Activated CD8-positive, alpha-beta T cell treated with anti-CD3 and anti-CD28 coated beads, Interleukin-2, amount 10 ng/mL, durations not matched to agents 7 days and 5 days (primary cell): ENCODE measurements around the gene CDC42EP1. TPM values are rescaled to one million over a fixed set of nuclear protein-coding genes. Genes with fewer than 3 reads are reported as not detected.
A peak's percentile ranks its signal among the peaks of the same experiment; 100 is the strongest.
"Not testable (repeated sequence)": the region's sequence is repeated elsewhere in the genome, so short reads cannot be mapped to it uniquely, and the experiment has no call there.

Source experiments
- ATAC-seq: fragments of 150-1000 bp; cut with Tn5 transposase; one replicate; pipeline ENCODE4 v1.10.0; 2021; ENCODE audit warnings: moderate library complexity
- CTCF ChIA-PET: fragments of 350-600 bp; sonication (Branson Sonifier 250); formaldehyde crosslinking; loops from one replicate; lab custom pipeline; 2021; ENCODE audit warnings: antibody characterized with exemption; lab: Charles Lee
- POLR2A ChIA-PET: fragments of 350-600 bp; sonication (Branson Sonifier 250); formaldehyde crosslinking; loops from one replicate; lab custom pipeline; 2021; ENCODE audit warnings: antibody characterized with exemption; lab: Charles Lee
- DNase-seq: peaks from one replicate; pipeline ENCODE4 v3.0.0-alpha.2; 2020
- H3K27ac Mint-ChIP-seq: one replicate; pipeline ENCODE4 v1.8.0; 2021; ENCODE audit warnings: mild to moderate bottlenecking, mixed read lengths
- H3K27me3 Mint-ChIP-seq: one replicate; pipeline ENCODE4 v1.8.0; 2021; ENCODE audit warnings: low read depth, mixed read lengths
- H3K36me3 Mint-ChIP-seq: one replicate; pipeline ENCODE4 v1.8.0; 2021; ENCODE audit warnings: low read depth, mixed read lengths
- H3K4me1 Mint-ChIP-seq: one replicate; pipeline ENCODE4 v1.8.0; 2021; ENCODE audit warnings: low read depth, mixed read lengths
- H3K4me3 Mint-ChIP-seq: one replicate; pipeline ENCODE4 v1.8.0; 2021; ENCODE audit warnings: mild to moderate bottlenecking, mixed read lengths
- H3K9me3 Mint-ChIP-seq: one replicate; pipeline ENCODE4 v1.8.0; 2022; ENCODE audit warnings: mixed read lengths; ENCODE audit not compliant: insufficient read depth
- total RNA-seq, 2 experiments: library from RNA; stranded (reverse); gene quantifications; one replicate each; pipeline ENCODE4 v1.2.3, GENCODE V29; 2021

CDC42EP1 gene
- total RNA-seq, 2 experiments from 2014 or later, result 0.13 to 0.21 TPM

DNA sequence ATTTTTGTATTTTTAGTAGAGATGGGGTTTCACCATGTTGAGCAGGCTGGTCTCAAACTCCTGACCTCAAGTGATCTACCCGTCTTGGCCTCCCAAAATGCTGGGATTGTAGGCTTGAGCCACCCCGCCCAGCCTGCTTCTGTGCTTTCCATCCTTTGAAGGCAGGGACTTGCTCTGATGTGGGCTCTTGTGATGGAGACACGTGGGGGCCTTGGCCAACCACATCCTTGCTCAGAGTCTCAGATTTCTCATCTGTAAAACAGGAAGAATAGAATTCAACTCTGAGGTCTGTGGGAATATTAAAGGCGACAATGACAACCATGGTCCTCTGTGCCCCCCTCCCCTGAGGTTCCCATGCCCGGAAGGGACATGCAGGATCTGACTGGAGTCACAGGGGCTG is 44.6 kb downstream of the CDC42EP1 start:
- DNase-seq, result peak; percentile 83
- peaks cover 50% of the 10 kb centered on the region for H3K4me1 Mint-ChIP-seq
- no peaks in the 10 kb centered on the region for H3K9me3 Mint-ChIP-seq
- peak overlapping the region; percentile 45 for H3K4me3 Mint-ChIP-seq
- H3K27me3 Mint-ChIP-seq, result peaks cover 18% of the 10 kb centered on the region
- peak; percentile 37 for ATAC-seq
- CTCF ChIA-PET, result interaction anchor here (0.9 to 10.4 kb wide), 5 partner anchors 14 to 76 kb away, joined by 3 to 126 read pairs (median 12); no protein-coding TSS in a partner anchor
- H3K36me3 Mint-ChIP-seq, result peaks cover 2% of the 10 kb centered on the region
- H3K27ac Mint-ChIP-seq, result peak overlapping the region; percentile 49
- POLR2A ChIA-PET, result no interaction called here

- peak overlapping the region; percentile 92 for H3K27ac Mint-ChIP-seq
- peak overlapping the region; percentile 61 for H3K4me3 Mint-ChIP-seq
- CTCF ChIA-PET, result interaction anchor here (0.6 to 10.4 kb wide), 39 partner anchors 8 to 328 kb away, joined by 3 to 126 read pairs (median 4); partner anchors contain the start of genes ANKRD54, GCAT, LGALS1 and LGALS2
- POLR2A ChIA-PET, result interaction anchor here (0.6 to 2.4 kb wide), 19 partner anchors 10 to 242 kb away, joined by 3 to 23 read pairs (median 4); partner anchors contain the start of genes EIF3L, MFNG, NOL12 and PDXP
- peak; percentile 30 for ATAC-seq
- DNase-seq, result peak; percentile 92
- H3K4me1 Mint-ChIP-seq, result peaks cover 67% of the 10 kb centered on the region
- H3K9me3 Mint-ChIP-seq, result no peaks in the 10 kb centered on the region
- peaks cover 11% of the 10 kb centered on the region for H3K27me3 Mint-ChIP-seq
- H3K36me3 Mint-ChIP-seq, result peaks cover 2% of the 10 kb centered on the region
Observed at GRCh38 chr22:37607010-37607934, 47.0 kb downstream of the CDC42EP1 start.

DNA sequence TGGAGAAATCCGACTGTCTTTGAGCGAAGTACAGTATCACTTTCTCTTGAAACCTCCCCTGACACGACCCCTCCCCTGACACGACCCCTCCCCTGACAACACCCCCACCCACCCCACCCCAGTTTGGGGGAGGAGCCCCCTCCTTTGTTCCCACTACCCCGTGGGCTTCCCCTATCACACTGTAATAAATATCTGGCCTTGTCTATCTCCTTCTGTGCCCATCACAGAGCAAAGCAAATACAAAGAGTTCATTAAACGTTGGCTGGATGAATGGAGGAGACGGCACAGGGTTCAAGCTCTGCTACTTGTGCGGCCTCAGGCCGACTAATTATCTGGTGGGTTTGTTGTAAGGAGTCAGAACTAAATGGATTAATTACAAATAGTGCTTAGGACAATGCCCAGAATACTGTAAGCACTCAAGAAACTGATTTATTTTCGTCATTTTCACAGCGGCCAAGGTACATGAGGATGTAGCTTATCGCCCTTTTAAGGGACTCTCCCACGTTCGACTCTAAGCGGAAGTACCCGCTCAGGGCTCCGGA is 47.7 kb downstream of the CDC42EP1 start:
- H3K27ac Mint-ChIP-seq, result peak overlapping the region; percentile 92
- peaks cover 2% of the 10 kb centered on the region for H3K36me3 Mint-ChIP-seq
- no peaks in the 10 kb centered on the region for H3K9me3 Mint-ChIP-seq
- H3K27me3 Mint-ChIP-seq, result peaks cover 4% of the 10 kb centered on the region
- H3K4me3 Mint-ChIP-seq, result peak overlapping the region; percentile 78
- ATAC-seq (peak; percentile 1), DNase-seq (no peak)
- ChIA-PET CTCF (interaction anchor here (0.6 to 10.4 kb wide), 31 partner anchors 9 to 458 kb away, joined by 3 to 126 read pairs (median 6); partner anchors contain the start of genes ANKRD54, GCAT, IL2RB and LGALS1), POLR2A (interaction anchor here (0.6 to 2.4 kb wide), 15 partner anchors 10 to 241 kb away, joined by 3 to 23 read pairs (median 4); partner anchors contain the start of genes EIF3L, MFNG, NOL12 and PDXP)
- peaks cover 67% of the 10 kb centered on the region for H3K4me1 Mint-ChIP-seq

- ATAC-seq, result peak; percentile 81
- H3K4me1 Mint-ChIP-seq, result peaks cover 72% of the 10 kb centered on the region
Observed at GRCh38 chr22:37608477-37609239, 48.4 kb downstream of the CDC42EP1 start, which contains the start of gene GGA1. Gene GGA1, plus strand, starts transcription at chr22:37608834. Its CDS starts 27 bp downstream, at chr22:37608861.

GRCh38 chr22:37609240-37610152 is 49.2 kb downstream of the CDC42EP1 start:
- ChIA-PET CTCF (interaction anchor here (1.0 to 10.4 kb wide), 14 partner anchors 7 to 366 kb away, joined by 3 to 126 read pairs (median 19); partner anchors contain the start of gene LGALS1), POLR2A (interaction anchor here (0.5 to 2.4 kb wide), 9 partner anchors 12 to 460 kb away, joined by 3 to 23 read pairs (median 6); partner anchors contain the start of genes MFNG and NOL12)
- Mint-ChIP-seq H3K4me3 (peak overlapping the region; percentile 100), H3K9me3 (no peaks in the 10 kb centered on the region), H3K4me1 (peaks cover 65% of the 10 kb centered on the region), H3K27me3 (no peaks in the 10 kb centered on the region), H3K27ac (peak overlapping the region; percentile 98), H3K36me3 (peaks cover 4% of the 10 kb centered on the region)
- DNase-seq, result peak; percentile 60
- no peak for ATAC-seq

More at GRCh38 chr22:37608477-37609239, 48.4 kb downstream of the CDC42EP1 start, which contains the start of gene GGA1:
- Mint-ChIP-seq H3K27ac (peak within 1 kb of the TSS; percentile 98), H3K27me3 (peaks cover 4% of the 10 kb centered on the region), H3K4me3 (peak within 1 kb of the TSS; percentile 100), H3K36me3 (peaks cover 2% of the 10 kb centered on the region), H3K9me3 (no peaks in the 10 kb centered on the region)
- peak; percentile 98 for DNase-seq
- CTCF ChIA-PET, result interaction anchor here (0.6 to 10.4 kb wide), 29 partner anchors 8 to 459 kb away, joined by 3 to 126 read pairs (median 7); partner anchors contain the start of genes ANKRD54, GCAT, IL2RB and LGALS1
- POLR2A ChIA-PET, result interaction anchor here (0.6 to 2.4 kb wide), 16 partner anchors 13 to 1459 kb away, joined by 3 to 23 read pairs (median 4); partner anchors contain the start of genes EIF3L, MFNG, NOL12 and PDXP

DNA sequence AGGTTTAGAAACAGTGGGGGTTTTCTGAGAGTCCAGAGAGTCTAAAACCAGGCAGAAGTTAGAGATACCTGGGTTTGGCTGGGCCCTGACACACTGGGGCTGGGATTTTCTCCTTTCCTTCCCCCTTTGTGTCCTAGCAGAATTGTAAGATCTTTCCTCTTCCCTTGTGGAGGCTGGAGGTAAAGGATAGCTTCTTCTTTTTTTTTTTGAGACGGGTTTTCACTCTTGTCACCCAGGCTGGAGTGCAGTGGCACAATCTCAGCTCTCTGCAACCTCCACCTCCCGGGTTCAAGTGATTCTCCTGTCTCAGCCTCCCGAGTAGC is 49.8 kb downstream of the CDC42EP1 start:
- CTCF ChIA-PET, result interaction anchor here (1.5 to 10.4 kb wide), 7 partner anchors 17 to 87 kb away, joined by 3 to 126 read pairs (median 37); partner anchors contain the start of gene LGALS1
- H3K9me3 Mint-ChIP-seq, ATAC-seq, H3K27me3 Mint-ChIP-seq, H3K36me3 Mint-ChIP-seq, DNase-seq: not testable (repeated sequence)
- H3K27ac Mint-ChIP-seq, result peak overlapping the region; percentile 98
- H3K4me1 Mint-ChIP-seq, result peaks cover 59% of the 10 kb centered on the region
- POLR2A ChIA-PET, result interaction anchor here (0.5 to 1.9 kb wide), 2 partner anchors 11 to 461 kb away, joined by 3 to 6 read pairs; no protein-coding TSS in a partner anchor
- peak overlapping the region; percentile 100 for H3K4me3 Mint-ChIP-seq

DNA sequence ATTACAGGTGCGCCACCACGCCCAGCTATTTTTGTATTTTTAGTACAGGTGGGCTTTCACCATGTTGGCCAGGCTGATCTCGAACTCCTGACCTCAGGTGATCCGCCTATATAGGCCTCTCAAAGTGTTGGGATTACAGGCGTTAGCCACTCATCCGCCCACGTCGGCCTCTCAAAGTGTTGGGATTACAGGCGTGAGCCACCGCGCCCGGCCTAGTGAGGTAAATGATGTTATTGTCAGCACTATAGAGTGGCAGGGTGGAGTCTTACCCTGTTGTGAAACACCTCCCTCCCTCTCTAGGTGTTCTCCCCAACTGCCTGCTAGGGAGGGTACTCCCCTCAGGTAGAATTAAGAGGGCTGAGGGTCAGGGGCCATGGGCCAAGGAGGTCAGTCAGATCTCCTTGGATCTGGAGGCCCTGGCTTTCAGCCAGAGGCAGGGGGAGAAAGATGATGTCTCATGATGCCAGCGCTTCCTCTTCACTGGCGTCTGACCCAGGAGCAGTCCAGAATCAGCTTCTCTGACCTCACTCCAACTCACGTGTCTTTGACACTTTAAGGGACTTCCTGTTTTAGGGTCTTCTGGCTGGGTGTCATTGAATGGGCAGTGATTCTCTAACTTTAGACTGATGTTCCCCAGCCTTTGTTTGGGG is 50.3 kb downstream of the CDC42EP1 start:
- H3K4me1 Mint-ChIP-seq, result peaks cover 54% of the 10 kb centered on the region
- peak overlapping the region; percentile 100 for H3K4me3 Mint-ChIP-seq
- H3K27me3 Mint-ChIP-seq, result no peaks in the 10 kb centered on the region
- peak overlapping the region; percentile 98 for H3K27ac Mint-ChIP-seq
- ChIA-PET POLR2A (interaction anchor here (1.0 to 1.9 kb wide), 2 partner anchors 11 to 17 kb away, joined by 3 to 6 read pairs; no protein-coding TSS in a partner anchor), CTCF (interaction anchor here (0.6 to 10.4 kb wide), 6 partner anchors 16 to 757 kb away, joined by 3 to 126 read pairs (median 39); no protein-coding TSS in a partner anchor)
- peaks cover 9% of the 10 kb centered on the region for H3K36me3 Mint-ChIP-seq
- DNase-seq, result no peak
- ATAC-seq, result no peak
- no peaks in the 10 kb centered on the region for H3K9me3 Mint-ChIP-seq

DNA sequence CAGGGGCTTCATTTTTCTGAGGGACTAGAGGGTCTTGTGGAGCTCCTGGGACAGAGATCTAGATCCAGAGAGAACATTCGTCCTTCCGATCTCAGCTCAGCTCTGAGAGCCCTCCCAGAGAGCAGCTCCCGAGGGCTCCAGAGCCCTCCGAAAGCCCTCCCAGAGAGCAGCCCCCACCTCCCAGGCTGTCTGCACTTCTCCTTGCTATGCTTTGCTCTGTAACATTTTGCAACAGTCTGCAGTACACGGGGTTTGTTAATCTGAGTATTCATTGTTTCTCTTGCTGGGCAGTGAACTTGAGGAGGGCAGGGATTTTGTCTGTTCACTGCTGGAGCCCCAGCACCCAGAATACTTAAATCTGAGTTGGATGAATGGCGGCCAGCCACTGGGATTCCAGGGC is 50.9 kb downstream of the CDC42EP1 start:
- ATAC-seq (no peak), DNase-seq (no peak)
- H3K4me3 Mint-ChIP-seq, result peak overlapping the region; percentile 34
- H3K4me1 Mint-ChIP-seq, result peaks cover 48% of the 10 kb centered on the region
- H3K27ac Mint-ChIP-seq, result no peak overlapping the region
- H3K27me3 Mint-ChIP-seq, result no peaks in the 10 kb centered on the region
- CTCF ChIA-PET, result interaction anchor here (0.6 to 10.4 kb wide), 3 partner anchors 23 to 758 kb away, joined by 3 to 114 read pairs (median 9); no protein-coding TSS in a partner anchor
- peaks cover 11% of the 10 kb centered on the region for H3K36me3 Mint-ChIP-seq
- POLR2A ChIA-PET, result interaction anchor here (1.0 kb wide), 1 partner anchor 16 kb away, joined by 3 read pairs; no protein-coding TSS in a partner anchor
- H3K9me3 Mint-ChIP-seq, result no peaks in the 10 kb centered on the region
